Transverse colon (tissue), 4 donors: ENCODE data around the gene ACACA.

Source experiments
- POLR2A ChIP-seq: fragments of 450-650 bp; IDR thresholded peaks from one replicate; pipeline ENCODE4 v1.6.1; 2016; ENCODE audit warnings: antibody characterized with exemption, mild to moderate bottlenecking, moderate library complexity
- POLR2AphosphoS5 ChIP-seq, 3 donors: sonication (generic); formaldehyde crosslinking; IDR thresholded peaks; one replicate each; pipeline ENCODE4 v1.6.1; 2016; ENCODE audit warnings: antibody characterized with exemption in 3 of 3
- TF ChIP-seq, protein P1 (sequence below), 5 experiments: fragments of 200-600 bp in 3 of 5; fragments of 450-650 bp in 2 of 5; sonication (generic) in 3 of 5; IDR thresholded peaks; 1 replicate in 2 of 5; 2 replicates in 3 of 5; pipeline ENCODE4 v1.5.1; 2016 to 2017; ENCODE audit warnings: antibody characterized with exemption in 5 of 5, inconsistent platforms in 3 of 5, mild to moderate bottlenecking in 2 of 5, moderate library complexity in 1 of 5

DNA sequence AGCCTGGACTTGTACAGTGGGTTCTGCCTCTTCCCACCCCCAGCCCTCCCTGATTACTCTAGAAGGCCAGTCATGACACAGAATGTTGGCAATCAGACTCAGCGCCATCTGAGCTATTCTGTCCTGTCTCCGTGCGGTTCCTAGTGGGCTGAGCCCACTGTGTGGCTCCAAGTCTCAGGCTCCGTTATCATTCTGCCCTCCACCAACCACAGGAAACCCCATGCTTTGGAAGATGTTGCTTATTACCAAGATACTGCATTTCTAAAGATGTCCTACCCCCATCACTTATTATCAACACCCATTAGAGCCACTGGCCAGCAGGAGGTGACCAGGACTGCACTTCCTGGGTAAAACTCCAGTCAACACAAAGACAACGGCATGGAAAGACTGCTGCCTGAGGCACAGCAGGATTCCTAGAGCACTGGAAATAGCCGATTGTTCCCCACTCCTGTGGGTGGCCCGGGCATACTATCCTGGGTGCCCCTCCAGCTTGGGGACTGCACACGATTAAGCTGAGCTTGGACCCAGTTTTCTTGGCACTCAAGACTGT, 324.2 kb downstream of the ACACA start:
- no peak for TF ChIP-seq POLR2AphosphoS5 (IDR thresholded peaks at IDR 0.05)
- TF ChIP-seq, protein P1, sequence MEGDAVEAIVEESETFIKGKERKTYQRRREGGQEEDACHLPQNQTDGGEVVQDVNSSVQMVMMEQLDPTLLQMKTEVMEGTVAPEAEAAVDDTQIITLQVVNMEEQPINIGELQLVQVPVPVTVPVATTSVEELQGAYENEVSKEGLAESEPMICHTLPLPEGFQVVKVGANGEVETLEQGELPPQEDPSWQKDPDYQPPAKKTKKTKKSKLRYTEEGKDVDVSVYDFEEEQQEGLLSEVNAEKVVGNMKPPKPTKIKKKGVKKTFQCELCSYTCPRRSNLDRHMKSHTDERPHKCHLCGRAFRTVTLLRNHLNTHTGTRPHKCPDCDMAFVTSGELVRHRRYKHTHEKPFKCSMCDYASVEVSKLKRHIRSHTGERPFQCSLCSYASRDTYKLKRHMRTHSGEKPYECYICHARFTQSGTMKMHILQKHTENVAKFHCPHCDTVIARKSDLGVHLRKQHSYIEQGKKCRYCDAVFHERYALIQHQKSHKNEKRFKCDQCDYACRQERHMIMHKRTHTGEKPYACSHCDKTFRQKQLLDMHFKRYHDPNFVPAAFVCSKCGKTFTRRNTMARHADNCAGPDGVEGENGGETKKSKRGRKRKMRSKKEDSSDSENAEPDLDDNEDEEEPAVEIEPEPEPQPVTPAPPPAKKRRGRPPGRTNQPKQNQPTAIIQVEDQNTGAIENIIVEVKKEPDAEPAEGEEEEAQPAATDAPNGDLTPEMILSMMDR (IDR thresholded peaks at IDR 0.05) = no peak
- TF ChIP-seq POLR2A = no peak
